SK-N-SH (cell line): Measurements from ENCODE around the gene RUFY3. TPM values are rescaled to one million over a fixed set of nuclear protein-coding genes. Genes with fewer than 3 reads are reported as not detected.
"Not testable (repeated sequence)": the region's sequence is repeated elsewhere in the genome, so short reads cannot be mapped to it uniquely, and the experiment has no call there.

Experiments used
- CTCF ChIA-PET: fragments of 300-600, 350-600 bp; formaldehyde crosslinking; extraction: SDS; loops from one replicate; lab custom pipeline; 2021; lab: Yijun Ruan, JAX
- POLR2A ChIA-PET: fragments of 350-600 bp; sonication (Branson Sonifier 250); formaldehyde crosslinking; extraction: SDS; loops from one replicate; lab custom pipeline; 2020; ENCODE audit warnings: antibody characterized with exemption, inconsistent platforms; lab: Yijun Ruan, JAX
- DNase-seq: peaks from one replicate; pipeline ENCODE4 v3.0.0; 2012
- H2AFZ ChIP-seq: fragments of 200-600 bp; sonication (generic); 2 replicates; pipeline ENCODE4 v1.8.1; 2016; ENCODE audit warnings: antibody characterized with exemption, mild to moderate bottlenecking, low read depth
- H3F3A ChIP-seq: fragments of 200-600 bp; sonication (generic); replicated peaks from 2 replicates; pipeline ENCODE3; 2016; ENCODE audit warnings: antibody characterized with exemption, mild to moderate bottlenecking; ENCODE audit not compliant: insufficient read depth
- H3K27ac ChIP-seq, 2 experiments: fragments of 200-500 bp in 1 of 2; fragments of 200-600 bp in 1 of 2; sonication (Bioruptor generic) in 1 of 2; sonication (generic), shearing (Covaris generic) in 1 of 2; 2 replicates each; pipeline versions ENCODE4 v1.5.1 to v1.6.1; 2014 to 2016; ENCODE audit warnings: low read depth in 2 of 2, inconsistent platforms in 1 of 2, low read length in 1 of 2, mild to moderate bottlenecking in 1 of 2, mixed read lengths in 1 of 2
- H3K27me3 ChIP-seq: fragments of 200-600 bp; sonication (generic), shearing (Covaris generic); 2 replicates; pipeline ENCODE4 v1.6.1; 2016; ENCODE audit warnings: mixed run types; ENCODE audit not compliant: insufficient read depth
- H3K36me3 ChIP-seq, 2 experiments: fragments of 200-500 bp in 1 of 2; fragments of 200-600 bp in 1 of 2; sonication (Bioruptor generic) in 1 of 2; sonication (generic) in 1 of 2; replicated peaks in 1 of 2; 2 replicates each; pipeline versions ENCODE3 to v1.5.1; 2014 to 2016; ENCODE audit warnings: low read length in 1 of 2, mild to moderate bottlenecking in 1 of 2; ENCODE audit not compliant: insufficient read depth in 2 of 2, control insufficient read depth in 1 of 2
- H3K4me1 ChIP-seq, 2 experiments: fragments of 200-500 bp in 1 of 2; fragments of 200-600 bp in 1 of 2; sonication (Bioruptor generic) in 1 of 2; sonication (generic), shearing (Covaris generic) in 1 of 2; 2 replicates each; pipeline versions ENCODE4 v1.5.1 to v1.6.1; 2014 to 2016; ENCODE audit warnings: low read depth in 1 of 2, low read length in 1 of 2, mixed run types in 1 of 2; ENCODE audit not compliant: insufficient read depth in 2 of 2, control insufficient read depth in 1 of 2
- H3K4me2 ChIP-seq: fragments of 200-600 bp; sonication (generic), shearing (Covaris generic); 2 replicates; pipeline ENCODE4 v1.6.1; 2017; ENCODE audit warnings: mixed run types
- H3K4me3 ChIP-seq, 2 experiments: fragments of 200-500 bp in 1 of 2; fragments of 200-600 bp in 1 of 2; sonication (Bioruptor generic) in 1 of 2; sonication (generic), shearing (Covaris generic) in 1 of 2; 2 replicates each; pipeline versions ENCODE4 v1.5.1 to v1.8.1; 2014 to 2016; ENCODE audit warnings: low read depth in 2 of 2, inconsistent platforms in 1 of 2, low read length in 1 of 2, mild to moderate bottlenecking in 1 of 2, mixed read lengths in 1 of 2, moderate library complexity in 1 of 2
- H3K79me2 ChIP-seq: fragments of 200-600 bp; sonication (generic); 2 replicates; pipeline ENCODE4 v1.8.1; 2017; ENCODE audit warnings: mild to moderate bottlenecking; ENCODE audit not compliant: insufficient read depth
- H3K9ac ChIP-seq: fragments of 200-600 bp; sonication (generic); 2 replicates; pipeline ENCODE4 v1.6.1; 2017; ENCODE audit warnings: mixed run types
- H3K9me2 ChIP-seq: fragments of 200-600 bp; sonication (generic); 2 replicates; pipeline ENCODE4 v1.6.1; 2017; ENCODE audit warnings: mixed run types
- H3K9me3 ChIP-seq: fragments of 200-600 bp; sonication (generic); 2 replicates; pipeline ENCODE4 v1.6.1; 2017; ENCODE audit warnings: mixed run types, mild to moderate bottlenecking, moderate library complexity
- H4K20me1 ChIP-seq: fragments of 200-600 bp; sonication (generic); 2 replicates; pipeline ENCODE4 v1.6.1; 2017; ENCODE audit warnings: mild to moderate bottlenecking, mixed run types; ENCODE audit not compliant: insufficient read depth
- CHD2 ChIP-seq: fragments of 150-350 bp; IDR thresholded peaks from 2 replicates; pipeline ENCODE4 v1.6.1; 2018; ENCODE audit warnings: low read length; ENCODE audit not compliant: partially characterized antibody
- CTCF ChIP-seq: fragments of 200-600 bp; sonication (generic); IDR thresholded peaks from 2 replicates; pipeline ENCODE4 v1.6.1; 2017; ENCODE audit warnings: antibody characterized with exemption, mild to moderate bottlenecking, moderate library complexity
- ELF1 ChIP-seq: IDR thresholded peaks from 2 replicates; pipeline ENCODE4 v1.4.0; 2012
- FOSL2 ChIP-seq: IDR thresholded peaks from 2 replicates; pipeline ENCODE4 v1.4.0; 2012; ENCODE audit warnings: low read depth, mild to moderate bottlenecking, moderate library complexity, borderline replicate concordance
- FOXJ3 ChIP-seq: sonication (generic); formaldehyde crosslinking; IDR thresholded peaks from 2 replicates; pipeline ENCODE4 v1.5.1; 2020; ENCODE audit warnings: mild to moderate bottlenecking, missing genetic modification reagents
- FOXM1 ChIP-seq: IDR thresholded peaks from 2 replicates; pipeline ENCODE4 v1.4.0; 2012; ENCODE audit warnings: low read depth, mild to moderate bottlenecking
- GABPA ChIP-seq: IDR thresholded peaks from 2 replicates; pipeline ENCODE4 v1.4.0; 2012; ENCODE audit warnings: low read depth, mild to moderate bottlenecking
- GATA2 ChIP-seq: sonication (generic); formaldehyde crosslinking; IDR thresholded peaks from 2 replicates; pipeline ENCODE4 v1.5.0; 2020; ENCODE audit warnings: mild to moderate bottlenecking, missing genetic modification reagents
- MAX ChIP-seq: IDR thresholded peaks from 2 replicates; pipeline ENCODE4 v1.4.0; 2012; ENCODE audit warnings: low read depth
- MXI1 ChIP-seq: IDR thresholded peaks from 2 replicates; pipeline ENCODE4 v1.6.1; 2012; ENCODE audit warnings: mild to moderate bottlenecking, low read depth, low read length, improper control_type of control experiment
- POLR2AphosphoS5 ChIP-seq: IDR thresholded peaks from 2 replicates; pipeline ENCODE4 v1.6.1; 2012; ENCODE audit warnings: low read depth, low read length
- RAD21 ChIP-seq: IDR thresholded peaks from 2 replicates; pipeline ENCODE4 v1.6.1; 2012; ENCODE audit warnings: mild to moderate bottlenecking, low read length
- SMC3 ChIP-seq: IDR thresholded peaks from 2 replicates; pipeline ENCODE4 v1.6.1; 2012; ENCODE audit warnings: low read depth, low read length, improper control_type of control experiment
- TCF12 ChIP-seq: IDR thresholded peaks from 2 replicates; pipeline ENCODE4 v1.4.0; 2012
- WGBS: methylation state at CpG from one replicate; pipeline ENCODE4 v1.1.6; 2017; ENCODE audit warnings: low lambda C conversion rate; 5-methylcytosine and 5-hydroxymethylcytosine counted together
- polyA plus RNA-seq, 3 experiments: library from polyadenylated mRNA; depleted of rRNA; stranded (reverse); fragments of >200 nt; gene quantifications; 2 replicates each; pipeline ENCODE4 v1.2.3, GENCODE V29; 2012

RUFY3 gene
- polyA plus RNA-seq, 1 of the 3 experiments (the other 2 are of a cell fraction) = 22.8 TPM

GRCh38 chr4:70765368-70765767 is 43.6 kb downstream of the RUFY3 start:
- Histone ChIP-seq H3K27ac (no peak overlapping the region), H3K36me3 (peaks cover 52 to 54% of the 10 kb centered on the region in 2 experiments), H3K27me3 (no peaks in the 10 kb centered on the region), H3K4me2 (no peak overlapping the region), H4K20me1 (peaks cover 10% of the 10 kb centered on the region; the same call in 1 of the 2 replicates), H3K79me2 (peaks cover 36% of the 10 kb centered on the region), H3K4me1 (0 out of 4 replicates have a peak, but pooled peaks cover 0 to 4% of the 10 kb centered on the region in 2 experiments), H3K4me3 (no peak overlapping the region), H3K9me3 (no peaks in the 10 kb centered on the region), H2AFZ (no peak overlapping the region), H3K9me2 (no peaks in the 10 kb centered on the region), H3F3A (peaks cover 16% of the 10 kb centered on the region), H3K9ac (no peak overlapping the region)
- DNase-seq = no peak
- 97% methylated on average over 1 of the region's 1 CpG for WGBS
- POLR2A ChIA-PET = no interaction called here
- CTCF ChIA-PET = no interaction called here
- TF ChIP-seq CTCF = no peak
- TF ChIP-seq TCF12 = no peak
- no peak for TF ChIP-seq SMC3
- TF ChIP-seq GATA2 (CRISPR knock-in tag) = no peak
- TF ChIP-seq FOXM1 = no peak
- no peak for TF ChIP-seq MAX
- TF ChIP-seq CHD2 = no peak
- TF ChIP-seq RAD21 = no peak
- no peak for TF ChIP-seq ELF1
- TF ChIP-seq MXI1 = no peak
- no peak for TF ChIP-seq GABPA
- TF ChIP-seq FOXJ3 (CRISPR knock-in tag) = no peak

- no peak overlapping the region for H2AFZ ChIP-seq
- peaks cover 11% of the 10 kb centered on the region for H3K79me2 ChIP-seq
- ChIA-PET CTCF (interaction anchor here (0.6 kb wide), 1 partner anchor 55 kb away, joined by 3 read pairs; no protein-coding TSS in a partner anchor), POLR2A (no interaction called here)
- peaks cover 16% of the 10 kb centered on the region for H3F3A ChIP-seq
- H3K4me3 ChIP-seq = no peak overlapping the region
- H3K9me2 ChIP-seq = no peaks in the 10 kb centered on the region
- H3K9me3 ChIP-seq = no peaks in the 10 kb centered on the region
- H3K36me3 ChIP-seq = peaks cover 53 to 64% of the 10 kb centered on the region in 2 experiments
- no peaks in the 10 kb centered on the region for H3K27me3 ChIP-seq
- peak overlapping the region; percentile 8; the same call in 1 of the 2 replicates for H3K4me2 ChIP-seq
- 0 out of 2 replicates have a peak, but pooled peaks cover 2% of the 10 kb centered on the region for H4K20me1 ChIP-seq
- no peak overlapping the region for H3K9ac ChIP-seq
- TF ChIP-seq POLR2AphosphoS5 (no peak), FOSL2 (peak; percentile 7; the same call in 1 of the 2 replicates)
- no peak for DNase-seq
- 0 out of 4 replicates have a peak, but pooled peaks cover 0 to 4% of the 10 kb centered on the region in 2 experiments for H3K4me1 ChIP-seq
- peak overlapping the region in 1 of 2 experiments; percentile 76; a peak in 2 of 4 replicates for H3K27ac ChIP-seq
- WGBS = 66% methylated on average over 3 of the region's 3 CpGs
Measured at GRCh38 chr4:70768301-70768948, 46.7 kb downstream of the RUFY3 start.

- CTCF ChIA-PET, H3K4me3 ChIP-seq, H4K20me1 ChIP-seq, H3K27ac ChIP-seq, H3K4me1 ChIP-seq, DNase-seq, POLR2A ChIA-PET, H3K4me2 ChIP-seq, H3K27me3 ChIP-seq, H2AFZ ChIP-seq, H3K9ac ChIP-seq, H3K9me3 ChIP-seq, H3K9me2 ChIP-seq: not testable (repeated sequence)
- H3K79me2 ChIP-seq = peaks cover 11% of the 10 kb centered on the region; the same call in 1 of the 2 replicates
- WGBS = 100% methylated on average over 1 of the region's 1 CpG
- peaks cover 48 to 61% of the 10 kb centered on the region in 2 experiments for H3K36me3 ChIP-seq
- H3F3A ChIP-seq = peaks cover 16% of the 10 kb centered on the region
Measured at GRCh38 chr4:70769396-70769795, 47.6 kb downstream of the RUFY3 start.
